ENCODE results near the gene DNAH9. TPM values are rescaled to one million over a fixed set of nuclear protein-coding genes. Genes with fewer than 3 reads are reported as not detected.

The DNAH9 gene
- total RNA-seq, 4 donors from 2014 or later = 0.41 to 1.9 (median 0.79) TPM; not detected in 1

DNA sequence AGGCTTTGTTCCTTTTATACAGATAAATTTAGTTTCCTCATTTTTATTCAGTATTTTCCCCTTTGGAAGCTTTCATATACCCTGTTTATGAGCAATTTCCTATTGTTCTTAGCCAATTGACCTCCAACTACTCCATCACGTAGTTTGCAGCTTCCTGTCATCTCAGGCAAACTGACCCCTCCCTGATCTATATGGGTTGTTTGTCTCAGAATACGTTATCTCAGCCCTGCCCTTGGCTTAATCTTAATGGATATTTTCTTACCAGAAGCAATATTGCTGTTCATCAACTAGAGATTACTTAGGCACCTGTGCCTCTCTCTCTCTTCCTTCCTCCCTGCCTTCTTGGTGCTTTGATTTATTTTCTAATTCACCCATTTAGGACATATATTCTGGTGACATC is 317.8 kb downstream of the DNAH9 start:
- no peaks in the 10 kb centered on the region for H3K36me3 ChIP-seq
- H3K9me3 ChIP-seq = peaks cover 11 to 13% of the 10 kb centered on the region in 2 donors
- 14 to 16% methylated on average over 2 of the region's 2 CpGs for WGBS, 2 donors (ENCODE audit: low coverage in 1 of 2)
- H3K27ac ChIP-seq = no peak overlapping the region
- H3K4me3 ChIP-seq = no peak overlapping the region
- TF ChIP-seq POLR2AphosphoS5 (IDR thresholded peaks at IDR 0.05) = no peak
- TF ChIP-seq, protein P1, sequence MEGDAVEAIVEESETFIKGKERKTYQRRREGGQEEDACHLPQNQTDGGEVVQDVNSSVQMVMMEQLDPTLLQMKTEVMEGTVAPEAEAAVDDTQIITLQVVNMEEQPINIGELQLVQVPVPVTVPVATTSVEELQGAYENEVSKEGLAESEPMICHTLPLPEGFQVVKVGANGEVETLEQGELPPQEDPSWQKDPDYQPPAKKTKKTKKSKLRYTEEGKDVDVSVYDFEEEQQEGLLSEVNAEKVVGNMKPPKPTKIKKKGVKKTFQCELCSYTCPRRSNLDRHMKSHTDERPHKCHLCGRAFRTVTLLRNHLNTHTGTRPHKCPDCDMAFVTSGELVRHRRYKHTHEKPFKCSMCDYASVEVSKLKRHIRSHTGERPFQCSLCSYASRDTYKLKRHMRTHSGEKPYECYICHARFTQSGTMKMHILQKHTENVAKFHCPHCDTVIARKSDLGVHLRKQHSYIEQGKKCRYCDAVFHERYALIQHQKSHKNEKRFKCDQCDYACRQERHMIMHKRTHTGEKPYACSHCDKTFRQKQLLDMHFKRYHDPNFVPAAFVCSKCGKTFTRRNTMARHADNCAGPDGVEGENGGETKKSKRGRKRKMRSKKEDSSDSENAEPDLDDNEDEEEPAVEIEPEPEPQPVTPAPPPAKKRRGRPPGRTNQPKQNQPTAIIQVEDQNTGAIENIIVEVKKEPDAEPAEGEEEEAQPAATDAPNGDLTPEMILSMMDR (IDR thresholded peaks at IDR 0.05) = no peak
- no peak for TF ChIP-seq POLR2A (IDR thresholded peaks at IDR 0.05)
- no peak for TF ChIP-seq EP300 (IDR thresholded peaks at IDR 0.05; ENCODE audit: low read depth)
- no peak for DNase-seq
- intact Hi-C loops (cut with DNase I; ENCODE audit: low total_unique reads) = no loop called here
- in situ Hi-C loops (cut with MboI; ENCODE audit: low pct_ligation_motif_present in 1 of 4, low pct_unique_long_range_greater_than_20kb in 1 of 4, low sequenced_read_pairs in 3 of 4) = loop anchor here in 1 of 4 donors (25.0 kb wide), 2 partner anchors 104 to 1029 kb away; no protein-coding TSS in a partner anchor
- no peaks in the 10 kb centered on the region for H3K4me1 ChIP-seq
- no peaks in the 10 kb centered on the region for H3K27me3 ChIP-seq

DNA sequence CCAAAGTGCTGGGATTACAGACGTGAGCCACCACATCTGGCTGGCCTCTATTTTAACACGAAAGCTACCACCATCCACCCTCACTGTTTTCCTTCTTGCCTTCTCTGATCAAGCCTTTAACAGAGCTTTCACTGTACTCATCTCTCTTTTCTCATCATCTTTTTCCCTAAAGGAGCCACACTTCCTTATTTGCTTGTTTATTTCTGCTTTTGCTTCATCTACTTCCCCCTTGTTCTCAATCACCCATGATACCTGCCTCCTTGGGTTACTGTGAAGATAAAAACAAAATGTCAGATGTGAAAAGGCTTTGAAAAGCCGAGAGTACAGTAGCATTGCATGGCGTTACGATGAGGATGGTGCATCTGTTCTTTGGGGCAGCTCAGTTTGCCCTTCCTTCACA is 319.1 kb downstream of the DNAH9 start:
- no peak for DNase-seq
- 75 to 87% methylated on average over 5 of the region's 5 CpGs for WGBS, 2 donors (ENCODE audit: low coverage in 1 of 2)
- no peaks in the 10 kb centered on the region for H3K36me3 ChIP-seq
- no peak overlapping the region for H3K27ac ChIP-seq
- no peaks in the 10 kb centered on the region for H3K27me3 ChIP-seq
- no peak for TF ChIP-seq EP300 (IDR thresholded peaks at IDR 0.05; ENCODE audit: low read depth)
- TF ChIP-seq, protein P1 (IDR thresholded peaks at IDR 0.05) = no peak
- H3K4me1 ChIP-seq = no peaks in the 10 kb centered on the region
- intact Hi-C loops (cut with DNase I; ENCODE audit: low total_unique reads) = no loop called here
- H3K4me3 ChIP-seq = no peak overlapping the region
- H3K9me3 ChIP-seq = peaks cover 5 to 7% of the 10 kb centered on the region in 2 donors
- in situ Hi-C loops (cut with MboI; ENCODE audit: low pct_ligation_motif_present in 1 of 4, low pct_unique_long_range_greater_than_20kb in 1 of 4, low sequenced_read_pairs in 3 of 4) = loop anchor here in 1 of 4 donors (25.0 kb wide), 2 partner anchors 105 to 1030 kb away; no protein-coding TSS in a partner anchor

DNA sequence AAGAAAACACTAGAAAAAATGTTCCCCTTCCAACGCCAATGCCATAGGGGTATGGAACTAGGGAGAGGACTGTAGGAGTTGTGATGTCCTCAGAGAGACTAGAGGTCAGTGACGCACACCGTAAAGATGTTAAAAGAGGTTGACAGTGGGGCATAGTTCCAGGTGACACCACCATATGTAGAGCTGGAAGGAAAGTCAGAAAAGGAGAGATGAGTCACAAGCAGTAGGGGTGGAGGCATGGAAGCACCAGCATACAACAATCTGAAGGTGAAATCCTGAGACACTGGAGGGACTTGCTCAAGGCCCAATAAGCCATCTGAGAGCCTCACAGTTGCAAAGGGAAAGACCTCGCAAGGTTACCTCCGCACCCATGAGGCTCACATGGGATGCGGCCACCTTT is 323.0 kb downstream of the DNAH9 start:
- no peak for DNase-seq
- Histone ChIP-seq H3K27me3 (no peaks in the 10 kb centered on the region), H3K36me3 (no peaks in the 10 kb centered on the region), H3K27ac (no peak overlapping the region), H3K4me1 (no peaks in the 10 kb centered on the region), H3K9me3 (no peaks in the 10 kb centered on the region), H3K4me3 (no peak overlapping the region)
- intact Hi-C loops (cut with DNase I; ENCODE audit: low total_unique reads) (no loop called here), in situ Hi-C loops (cut with MboI; ENCODE audit: low pct_ligation_motif_present in 1 of 4, low pct_unique_long_range_greater_than_20kb in 1 of 4, low sequenced_read_pairs in 3 of 4) (loop anchor here in 1 of 4 donors (25.0 kb wide), 2 partner anchors 109 to 1034 kb away; no protein-coding TSS in a partner anchor)
- TF ChIP-seq POLR2A (IDR thresholded peaks at IDR 0.05) = no peak
- TF ChIP-seq, protein P1 (IDR thresholded peaks at IDR 0.05) = no peak
- no peak for TF ChIP-seq POLR2AphosphoS5 (IDR thresholded peaks at IDR 0.05)
- no peak for TF ChIP-seq EP300 (IDR thresholded peaks at IDR 0.05; ENCODE audit: low read depth)
- WGBS, 2 donors (ENCODE audit: low coverage in 1 of 2) = 87 to 97% methylated on average over 3 to 6 of the region's 6 CpGs

DNA sequence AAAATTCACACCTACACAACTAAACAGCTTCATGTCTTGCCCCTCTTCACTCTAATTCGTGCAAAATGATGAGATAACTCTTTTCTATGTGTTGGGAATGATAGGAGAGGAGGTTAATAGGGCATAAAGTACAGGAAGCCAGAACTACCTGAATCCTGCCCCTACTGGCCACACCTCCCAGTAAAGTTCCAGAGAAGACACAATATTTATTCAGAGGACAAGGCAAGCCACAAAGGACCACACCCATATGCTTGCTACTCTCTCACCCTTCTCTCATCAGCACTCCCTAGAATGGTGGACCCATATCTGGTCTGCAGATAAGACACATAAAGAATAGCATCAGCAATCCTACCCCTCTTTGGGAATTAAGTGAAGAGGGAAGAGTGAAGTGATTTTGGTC is 324.4 kb downstream of the DNAH9 start:
- no peak for DNase-seq
- Histone ChIP-seq H3K36me3 (no peaks in the 10 kb centered on the region), H3K4me3 (no peak overlapping the region), H3K27me3 (no peaks in the 10 kb centered on the region), H3K4me1 (no peaks in the 10 kb centered on the region), H3K27ac (no peak overlapping the region), H3K9me3 (no peaks in the 10 kb centered on the region)
- intact Hi-C loops (cut with DNase I; ENCODE audit: low total_unique reads) = no loop called here
- WGBS, 2 donors (ENCODE audit: low coverage in 1 of 2) = 20 to 43% methylated on average over 1 of the region's 1 CpG
- in situ Hi-C loops (cut with MboI; ENCODE audit: low pct_ligation_motif_present in 1 of 4, low pct_unique_long_range_greater_than_20kb in 1 of 4, low sequenced_read_pairs in 3 of 4) = loop anchor here in 1 of 4 donors (25.0 kb wide), 2 partner anchors 110 to 1035 kb away; no protein-coding TSS in a partner anchor
- TF ChIP-seq EP300 (IDR thresholded peaks at IDR 0.05; ENCODE audit: low read depth) (no peak), POLR2AphosphoS5 (IDR thresholded peaks at IDR 0.05) (no peak), POLR2A (IDR thresholded peaks at IDR 0.05) (no peak)
- TF ChIP-seq, protein P1 (IDR thresholded peaks at IDR 0.05) = no peak
